GM12865 (cell line): ENCODE data around the gene NSUN2.
"Not testable (repeated sequence)": the region's sequence is repeated elsewhere in the genome, so short reads cannot be mapped to it uniquely, and the experiment has no call there.

ENCODE experiments used
- DNase-seq: peaks from one replicate; pipeline ENCODE4 v3.0.0; 2010; ENCODE audit warnings: low read depth
- H3K4me3 ChIP-seq: 2 replicates; pipeline ENCODE4 v1.5.1; 2011; ENCODE audit warnings: mild to moderate bottlenecking, low read depth, low read length, control low read depth
- CTCF ChIP-seq: IDR thresholded peaks from 2 replicates; pipeline ENCODE4 v1.5.1; 2011; ENCODE audit warnings: low read length, control low read depth, low read depth, inconsistent platforms; ENCODE audit not compliant: insufficient read depth; ENCODE audit errors: missing control alignments

NSUN2 gene

DNA sequence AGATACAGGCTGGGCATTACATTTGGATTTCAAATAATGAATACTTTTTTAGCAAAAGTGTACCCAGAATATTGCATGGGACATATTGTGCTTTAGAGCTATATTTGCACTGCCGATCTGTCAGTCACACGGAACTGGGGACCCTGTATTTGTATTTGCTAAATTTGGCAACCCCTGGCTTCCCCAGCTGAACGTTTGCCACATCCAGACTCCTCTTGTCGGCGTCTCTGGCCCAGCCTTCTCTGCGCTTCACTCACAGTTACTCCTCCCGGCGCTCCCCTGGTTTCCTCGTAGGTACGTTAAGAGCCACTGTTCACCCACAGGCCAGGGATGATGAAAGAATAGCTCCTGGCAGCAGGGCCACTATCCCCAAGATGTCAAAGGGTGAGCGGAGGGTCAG is 58.7 kb downstream of the NSUN2 start:
- no peak overlapping the region for H3K4me3 ChIP-seq
- no peak for DNase-seq
- no peak for TF ChIP-seq CTCF

- TF ChIP-seq CTCF = no peak
- no peak for DNase-seq
- H3K4me3 ChIP-seq = no peak overlapping the region
Observed at GRCh38 chr5:6573651-6574101, 59.2 kb downstream of the NSUN2 start.

DNA sequence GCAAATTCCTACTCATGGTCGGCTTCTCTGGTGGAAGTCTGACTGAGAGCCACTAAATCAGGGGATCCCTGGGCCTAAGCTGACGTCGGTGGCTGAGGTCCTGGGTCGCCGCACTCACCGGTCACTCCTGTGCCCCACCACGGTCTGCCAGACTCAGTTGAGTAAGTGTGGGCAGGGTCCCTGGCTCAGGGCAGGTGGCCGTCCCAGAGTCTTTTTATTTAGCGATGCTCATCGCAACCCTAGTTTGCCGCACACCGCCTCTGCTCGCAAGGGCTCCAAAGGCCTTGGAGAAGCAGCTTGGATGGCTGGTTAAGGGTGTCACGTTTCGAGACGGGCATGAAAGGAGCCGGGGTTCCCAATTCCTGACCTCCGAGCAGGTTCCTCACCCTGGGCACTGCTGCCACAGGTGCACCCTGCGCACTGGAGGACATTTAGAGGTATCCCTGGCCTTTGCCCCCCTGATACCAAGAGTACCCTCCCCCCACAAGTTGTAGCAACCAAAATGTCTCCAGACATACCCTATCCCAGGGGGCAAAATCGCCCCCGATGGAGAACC is 59.9 kb downstream of the NSUN2 start:
- DNase-seq = no peak
- no peak for TF ChIP-seq CTCF
- no peak overlapping the region for H3K4me3 ChIP-seq

DNA sequence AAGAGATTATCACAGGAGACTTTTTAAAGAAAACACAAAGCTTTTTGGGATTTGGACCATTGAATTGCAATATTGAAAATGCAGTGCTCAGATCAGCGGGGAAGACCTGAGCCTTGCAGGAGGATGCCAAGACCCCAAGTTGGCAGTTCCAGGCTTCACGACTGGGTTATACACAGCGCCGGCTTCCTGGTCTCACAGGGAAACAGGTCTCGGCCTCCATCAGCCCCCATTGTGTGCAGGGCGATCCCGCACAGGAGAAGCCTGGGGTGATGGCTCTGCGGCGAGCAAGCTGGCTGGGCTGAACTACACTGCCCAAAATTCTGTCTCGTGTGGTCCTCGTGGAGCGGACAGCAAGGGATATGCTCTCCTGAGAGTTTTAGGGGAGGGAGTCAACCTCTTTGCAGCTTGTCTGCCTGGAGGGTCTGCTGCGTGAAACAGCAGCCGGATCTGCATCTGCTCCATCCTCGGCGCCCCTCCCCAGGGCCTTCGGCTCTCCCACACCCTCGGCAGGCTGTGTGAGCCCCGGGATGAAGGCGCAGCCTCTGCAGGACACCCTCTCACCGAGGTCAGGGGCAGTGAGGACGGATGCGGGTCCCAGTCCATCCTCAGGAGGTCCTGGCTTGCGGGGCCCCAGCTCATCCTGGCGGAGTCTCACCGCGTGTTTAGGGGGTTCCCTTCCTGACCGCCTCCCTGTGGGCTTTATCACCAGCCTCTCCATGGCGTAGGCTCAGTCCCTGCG is 60.6 kb downstream of the NSUN2 start:
- DNase-seq = no peak
- no peak for TF ChIP-seq CTCF
- no peak overlapping the region for H3K4me3 ChIP-seq

- not testable (repeated sequence) for DNase-seq, H3K4me3 ChIP-seq
Observed at GRCh38 chr5:6571607-6572006, 61.2 kb downstream of the NSUN2 start.

DNA sequence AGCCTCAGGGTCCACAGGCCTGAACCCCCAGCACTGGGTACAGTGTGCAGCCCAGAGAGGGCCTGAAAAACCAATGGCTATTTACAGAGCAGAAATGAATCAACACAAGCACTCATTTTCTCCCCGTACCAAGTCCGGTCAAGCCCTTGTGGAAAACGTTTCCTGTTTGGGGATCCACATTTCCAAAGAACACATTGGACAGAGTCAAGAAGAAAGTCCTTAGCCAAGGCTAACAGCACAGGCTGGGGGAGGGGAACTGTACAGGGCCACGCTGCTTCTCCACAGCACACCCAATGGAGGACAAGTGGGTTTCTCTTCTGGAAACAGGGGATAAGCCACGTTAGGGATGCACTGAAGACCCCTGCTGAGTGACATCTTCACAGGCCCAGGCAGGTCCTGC is 62.3 kb downstream of the NSUN2 start:
- no peak overlapping the region for H3K4me3 ChIP-seq
- DNase-seq = no peak
- no peak for TF ChIP-seq CTCF

DNA sequence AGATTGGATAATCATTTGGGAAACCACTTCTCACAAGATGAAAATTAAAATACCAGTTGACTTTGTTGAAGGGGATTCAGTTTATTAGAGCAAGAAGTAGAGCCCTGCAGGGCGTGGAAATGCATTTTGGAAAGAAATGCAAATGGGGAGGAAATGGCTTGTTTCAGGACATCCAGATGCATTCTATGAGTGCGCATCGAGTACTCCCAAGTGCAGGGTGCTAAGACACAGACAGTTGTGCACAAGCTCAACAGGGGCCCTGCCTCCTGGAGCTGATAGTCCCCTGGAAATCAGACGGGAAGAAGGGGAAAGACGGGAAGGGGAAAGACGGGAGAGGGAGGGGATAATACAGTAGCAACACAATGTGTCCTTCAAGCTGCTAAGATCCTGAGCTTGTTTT is 64.0 kb downstream of the NSUN2 start:
- no peak for TF ChIP-seq CTCF

More for the DNA sequence above, 64.0 kb downstream of the NSUN2 start:
- no peak overlapping the region for H3K4me3 ChIP-seq
- DNase-seq = no peak
